Measurements from ENCODE around the gene TAGLN.

Gene TAGLN

DNA sequence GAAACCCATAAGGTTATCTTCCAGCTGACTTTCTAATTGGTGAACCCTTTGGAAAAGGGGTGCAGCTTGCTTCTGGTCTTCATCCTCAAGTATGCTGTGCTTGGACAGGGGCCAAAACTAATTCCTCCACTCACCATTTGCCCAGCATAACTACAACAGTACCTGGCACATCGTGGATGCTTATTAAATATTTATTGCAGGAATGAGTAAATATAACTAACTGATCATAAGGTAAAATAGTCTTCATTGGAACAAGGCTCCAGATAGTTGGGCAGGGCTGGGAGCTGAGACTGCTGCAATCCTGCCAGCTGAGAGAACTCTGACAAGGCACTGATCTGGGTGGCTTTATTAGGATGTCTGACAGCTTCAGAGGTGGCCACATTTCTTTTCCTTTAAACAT lies 23.0 kb upstream of the TAGLN start:
- TF ChIP-seq, protein P1, sequence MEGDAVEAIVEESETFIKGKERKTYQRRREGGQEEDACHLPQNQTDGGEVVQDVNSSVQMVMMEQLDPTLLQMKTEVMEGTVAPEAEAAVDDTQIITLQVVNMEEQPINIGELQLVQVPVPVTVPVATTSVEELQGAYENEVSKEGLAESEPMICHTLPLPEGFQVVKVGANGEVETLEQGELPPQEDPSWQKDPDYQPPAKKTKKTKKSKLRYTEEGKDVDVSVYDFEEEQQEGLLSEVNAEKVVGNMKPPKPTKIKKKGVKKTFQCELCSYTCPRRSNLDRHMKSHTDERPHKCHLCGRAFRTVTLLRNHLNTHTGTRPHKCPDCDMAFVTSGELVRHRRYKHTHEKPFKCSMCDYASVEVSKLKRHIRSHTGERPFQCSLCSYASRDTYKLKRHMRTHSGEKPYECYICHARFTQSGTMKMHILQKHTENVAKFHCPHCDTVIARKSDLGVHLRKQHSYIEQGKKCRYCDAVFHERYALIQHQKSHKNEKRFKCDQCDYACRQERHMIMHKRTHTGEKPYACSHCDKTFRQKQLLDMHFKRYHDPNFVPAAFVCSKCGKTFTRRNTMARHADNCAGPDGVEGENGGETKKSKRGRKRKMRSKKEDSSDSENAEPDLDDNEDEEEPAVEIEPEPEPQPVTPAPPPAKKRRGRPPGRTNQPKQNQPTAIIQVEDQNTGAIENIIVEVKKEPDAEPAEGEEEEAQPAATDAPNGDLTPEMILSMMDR (IDR thresholded peaks at IDR 0.05) = no peak

DNA sequence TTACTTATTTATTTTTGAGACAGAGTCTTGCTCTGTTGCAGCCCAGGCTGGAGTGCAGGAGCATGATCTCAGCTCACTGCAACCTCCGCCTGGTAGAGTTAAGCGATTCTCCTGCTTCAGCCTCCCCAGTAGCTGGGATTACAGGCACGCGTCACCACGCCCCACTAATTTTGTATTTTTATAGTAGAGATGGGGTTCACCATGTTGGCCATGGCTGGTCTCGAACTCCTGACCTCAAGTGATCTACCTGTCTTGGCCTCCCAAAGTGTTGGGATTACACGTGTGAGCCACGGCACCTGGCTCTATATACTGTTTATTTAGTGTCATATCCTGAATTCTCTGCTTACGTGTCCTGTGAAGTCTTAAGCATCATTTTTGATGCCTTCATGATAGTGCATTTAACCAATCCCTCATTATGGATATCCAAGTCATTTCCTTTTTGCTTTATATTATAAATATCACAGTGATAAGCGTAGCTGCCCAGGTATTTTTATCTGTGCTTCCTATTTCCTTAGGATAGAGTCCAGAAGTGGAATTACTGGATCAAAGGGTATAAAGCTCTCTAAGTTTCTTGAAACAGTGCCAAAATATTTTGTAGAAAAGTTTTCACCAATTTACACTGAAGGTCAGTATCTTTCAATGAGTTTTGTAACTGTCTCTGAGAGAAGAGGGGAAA lies 21.5 kb upstream of the TAGLN start:
- TF ChIP-seq, protein P1 (IDR thresholded peaks at IDR 0.05) = no peak

DNA sequence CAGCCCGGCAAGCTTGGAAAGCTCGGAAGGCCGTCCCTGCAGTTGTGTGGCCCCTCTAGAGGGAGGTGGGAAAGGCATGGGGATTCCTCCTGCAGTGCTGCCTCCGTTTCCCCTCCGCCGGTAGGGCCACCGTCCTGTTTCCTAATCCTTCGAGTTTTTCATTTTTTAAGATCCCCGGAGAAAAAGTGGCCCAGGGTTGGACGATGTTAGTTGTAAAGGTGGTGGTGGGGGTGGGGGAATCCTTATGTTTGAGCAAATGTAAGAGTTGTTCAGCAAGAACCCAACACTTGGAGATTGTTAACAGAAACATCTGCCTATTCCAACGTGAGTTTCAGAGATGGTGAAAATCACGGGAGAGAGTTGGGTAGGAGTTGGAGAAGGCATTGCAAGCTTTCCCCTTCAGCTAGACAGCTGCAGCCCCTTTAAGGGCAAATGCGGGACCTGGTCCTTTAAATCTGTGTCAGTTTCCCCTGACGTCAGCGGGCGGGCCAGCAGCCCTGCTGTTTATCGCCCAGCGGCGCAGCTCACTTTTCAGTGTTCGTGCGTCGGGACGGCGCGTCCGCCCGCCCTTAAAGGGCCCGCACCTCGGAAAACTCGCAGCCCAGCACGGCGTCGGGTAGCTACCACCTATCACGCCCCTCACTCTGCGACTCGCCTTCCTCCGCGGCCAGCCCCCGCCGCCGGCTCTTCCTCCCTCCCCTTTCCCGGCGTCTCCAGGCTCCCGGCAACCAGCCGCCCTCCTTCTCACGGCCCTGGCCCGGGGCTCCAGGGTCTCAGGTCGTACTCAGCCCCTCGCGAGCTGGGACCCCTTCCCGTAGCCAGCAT lies 20.7 kb upstream of the TAGLN start, which contains the start of gene SIDT2:
SIDT2 (plus strand) TSS at position 534 of the 825 bp plus-strand sequence. CDS start 521 bp downstream, outside the sequence.
- TF ChIP-seq, protein P1 (IDR thresholded peaks at IDR 0.05) = no peak

DNA sequence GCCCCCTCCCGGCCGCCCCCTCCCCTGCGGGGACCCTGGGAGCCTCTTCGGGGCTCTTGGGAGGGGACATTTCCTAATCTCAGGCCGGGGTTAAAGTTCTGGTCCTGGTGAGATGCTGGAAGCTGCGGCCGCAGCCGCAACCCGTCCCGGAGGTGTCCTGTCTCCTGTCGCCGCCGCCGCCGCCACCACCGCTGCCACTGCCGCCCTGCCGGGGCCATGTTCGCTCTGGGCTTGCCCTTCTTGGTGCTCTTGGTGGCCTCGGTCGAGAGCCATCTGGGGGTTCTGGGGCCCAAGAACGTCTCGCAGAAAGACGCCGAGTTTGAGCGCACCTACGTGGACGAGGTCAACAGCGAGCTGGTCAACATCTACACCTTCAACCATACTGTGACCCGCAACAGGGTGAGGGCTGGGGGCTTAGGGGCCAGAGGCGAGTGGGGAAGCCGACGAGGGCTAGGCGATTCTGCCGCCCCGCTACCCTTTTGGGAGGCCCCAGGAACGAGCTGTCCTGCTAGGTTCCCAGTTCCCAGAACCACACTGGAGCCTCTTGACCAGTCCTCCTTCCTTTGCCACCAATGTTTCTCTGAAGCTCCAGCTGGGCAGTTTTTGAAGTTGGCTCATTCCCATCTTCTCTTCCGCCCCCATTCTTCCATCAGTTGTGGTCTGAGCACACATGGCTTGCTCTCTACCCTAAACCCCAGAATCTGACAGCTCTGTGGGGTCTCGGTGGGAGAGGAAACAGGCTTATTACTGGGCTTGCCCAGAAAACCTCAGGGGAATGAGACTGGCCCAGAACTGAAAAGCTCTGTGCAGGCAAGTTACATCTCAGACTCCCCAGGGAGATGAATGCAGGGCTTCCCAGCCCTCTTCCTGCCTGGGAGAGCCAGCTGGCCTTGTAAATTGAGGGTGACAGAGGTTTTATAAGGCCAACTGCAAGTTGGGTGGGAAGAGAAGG lies 19.8 kb upstream of the TAGLN start:
- TF ChIP-seq, protein P1 (IDR thresholded peaks at IDR 0.05) = no peak

DNA sequence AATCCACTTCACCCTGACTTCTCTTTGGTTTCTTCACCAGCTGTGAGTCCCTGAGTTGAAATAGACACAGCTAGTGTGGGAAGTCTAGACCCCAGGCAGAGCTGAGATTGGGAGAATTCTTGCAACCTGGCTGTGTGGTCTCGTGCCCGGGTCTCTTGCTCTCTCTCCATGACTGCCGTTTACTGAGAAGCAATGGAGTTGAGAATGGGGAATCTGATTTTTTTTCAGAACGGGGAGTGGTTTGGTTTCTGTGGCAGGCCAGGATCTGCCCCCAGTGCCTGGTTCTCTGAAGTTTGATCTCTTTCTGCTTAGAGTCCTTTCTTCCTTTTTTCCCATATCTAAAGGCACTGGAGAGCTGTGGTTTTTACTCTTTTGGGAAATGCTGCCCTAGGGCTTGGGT lies 19.1 kb upstream of the TAGLN start:
- TF ChIP-seq, protein P1 (IDR thresholded peaks at IDR 0.05) = no peak

DNA sequence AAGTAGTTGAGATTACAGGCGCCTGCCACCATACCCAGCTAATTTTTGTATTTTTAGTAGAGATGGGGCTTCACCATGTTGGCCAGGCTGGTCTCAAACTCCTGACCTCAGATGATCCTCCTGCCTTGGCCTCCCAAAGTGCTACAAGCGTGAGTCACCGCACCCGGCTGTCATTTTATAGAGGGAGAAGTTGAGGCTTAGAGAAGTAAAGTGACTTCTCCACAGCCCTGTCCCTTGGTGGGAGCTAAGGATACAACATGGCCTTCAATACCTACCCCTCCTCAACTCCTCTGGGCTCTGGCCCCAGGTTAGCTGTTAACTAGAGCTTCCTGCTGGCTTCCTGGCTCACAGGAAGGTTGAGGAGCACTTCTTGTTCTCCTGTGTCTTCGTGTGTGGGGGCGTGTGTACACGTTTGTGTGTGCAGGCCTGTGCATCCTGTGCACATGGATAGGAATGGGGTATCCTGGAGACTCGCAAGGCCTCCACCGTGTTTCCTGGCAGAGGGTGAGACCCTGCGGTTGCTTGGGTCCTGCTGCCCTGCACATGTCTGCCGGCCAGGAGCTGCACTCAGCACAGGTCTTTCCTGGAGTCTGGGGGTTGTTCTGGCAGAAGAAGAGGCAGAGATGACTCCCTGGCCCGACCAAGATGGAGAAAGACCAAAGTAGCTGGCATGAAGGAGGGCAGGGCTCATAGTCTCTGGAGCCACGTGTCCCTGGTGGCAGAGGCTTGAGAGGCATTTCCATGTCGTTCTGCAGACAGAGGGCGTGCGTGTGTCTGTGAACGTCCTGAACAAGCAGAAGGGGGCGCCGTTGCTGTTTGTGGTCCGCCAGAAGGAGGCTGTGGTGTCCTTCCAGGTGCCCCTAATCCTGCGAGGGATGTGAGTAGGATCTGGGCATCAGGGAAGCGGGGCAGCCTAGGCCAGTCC lies 18.2 kb upstream of the TAGLN start:
- TF ChIP-seq, protein P1 (IDR thresholded peaks at IDR 0.05) = no peak

Data from LNCAP (cell line).